ENCODE data around the gene HNRNPLL.

Gene HNRNPLL

DNA sequence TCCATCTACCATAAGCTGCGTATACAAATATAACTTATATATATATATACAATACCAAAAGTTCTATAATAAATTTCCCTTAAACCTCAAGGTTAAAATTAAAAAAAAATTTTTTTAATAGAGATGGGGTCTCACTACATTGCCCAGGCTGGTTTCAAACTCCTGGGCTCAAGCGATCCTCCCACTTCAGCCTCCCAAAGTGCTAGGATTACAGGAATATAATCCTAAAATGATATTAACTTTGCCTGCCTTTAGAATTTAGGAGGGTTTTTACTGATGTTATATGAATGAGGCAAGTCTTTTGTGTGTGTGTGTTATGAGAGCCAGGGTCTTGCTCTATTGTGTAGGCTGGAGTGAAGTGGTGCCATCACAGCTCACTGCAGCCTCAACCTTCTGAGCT lies 49.2 kb downstream of the HNRNPLL start:
- no peak overlapping the region for H3K4me3 ChIP-seq (ENCODE audit: low read depth, low read length)
- TF ChIP-seq POLR2A (IDR thresholded peaks at IDR 0.05; ENCODE audit: extremely low read depth, insufficient read length), result no peak
- no peak for TF ChIP-seq MYC (IDR thresholded peaks at IDR 0.05; ENCODE audit: low read depth, low read length)
- TF ChIP-seq MAX (IDR thresholded peaks at IDR 0.05; ENCODE audit: low read depth, low read length), result no peak
- TF ChIP-seq, protein P1, sequence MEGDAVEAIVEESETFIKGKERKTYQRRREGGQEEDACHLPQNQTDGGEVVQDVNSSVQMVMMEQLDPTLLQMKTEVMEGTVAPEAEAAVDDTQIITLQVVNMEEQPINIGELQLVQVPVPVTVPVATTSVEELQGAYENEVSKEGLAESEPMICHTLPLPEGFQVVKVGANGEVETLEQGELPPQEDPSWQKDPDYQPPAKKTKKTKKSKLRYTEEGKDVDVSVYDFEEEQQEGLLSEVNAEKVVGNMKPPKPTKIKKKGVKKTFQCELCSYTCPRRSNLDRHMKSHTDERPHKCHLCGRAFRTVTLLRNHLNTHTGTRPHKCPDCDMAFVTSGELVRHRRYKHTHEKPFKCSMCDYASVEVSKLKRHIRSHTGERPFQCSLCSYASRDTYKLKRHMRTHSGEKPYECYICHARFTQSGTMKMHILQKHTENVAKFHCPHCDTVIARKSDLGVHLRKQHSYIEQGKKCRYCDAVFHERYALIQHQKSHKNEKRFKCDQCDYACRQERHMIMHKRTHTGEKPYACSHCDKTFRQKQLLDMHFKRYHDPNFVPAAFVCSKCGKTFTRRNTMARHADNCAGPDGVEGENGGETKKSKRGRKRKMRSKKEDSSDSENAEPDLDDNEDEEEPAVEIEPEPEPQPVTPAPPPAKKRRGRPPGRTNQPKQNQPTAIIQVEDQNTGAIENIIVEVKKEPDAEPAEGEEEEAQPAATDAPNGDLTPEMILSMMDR (IDR thresholded peaks at IDR 0.05; ENCODE audit: low read depth, low read length), result no peak
- DNase-seq (ENCODE audit: low read depth), result no peak

DNA sequence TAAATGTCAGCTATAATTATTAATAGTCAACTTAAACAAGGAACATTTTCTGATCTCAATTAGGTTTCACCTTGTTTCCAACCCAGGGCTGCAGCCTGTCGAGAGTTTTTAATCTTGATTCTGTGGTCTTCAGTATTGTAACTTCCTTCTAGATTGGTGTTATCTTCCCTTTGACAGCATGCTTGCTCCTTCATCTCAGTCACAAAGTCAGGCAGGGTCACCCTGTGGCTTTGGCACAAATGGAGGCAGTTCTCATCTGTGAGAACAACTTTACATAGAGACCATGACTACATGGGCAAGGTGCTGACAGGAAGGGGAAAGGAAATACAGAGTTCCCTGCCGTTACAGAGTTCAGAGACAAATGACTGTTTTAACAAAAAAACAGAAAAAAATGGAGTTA lies 50.5 kb downstream of the HNRNPLL start:
- H3K4me3 ChIP-seq (ENCODE audit: low read depth, low read length), result no peak overlapping the region
- 0 out of 2 replicates have a peak, but pooled peaks have one; percentile 29 for TF ChIP-seq MAX (IDR thresholded peaks at IDR 0.05; ENCODE audit: low read depth, low read length)
- TF ChIP-seq, protein P1 (IDR thresholded peaks at IDR 0.05; ENCODE audit: low read depth, low read length), result no peak
- DNase-seq (ENCODE audit: low read depth), result peak; percentile 27

- TF ChIP-seq, protein P1 (IDR thresholded peaks at IDR 0.05; ENCODE audit: low read depth, low read length), result no peak
- TF ChIP-seq POLR2A (IDR thresholded peaks at IDR 0.05; ENCODE audit: extremely low read depth, insufficient read length) (no peak), MYC (IDR thresholded peaks at IDR 0.05; ENCODE audit: low read depth, low read length) (no peak), MAX (IDR thresholded peaks at IDR 0.05; ENCODE audit: low read depth, low read length) (no peak)
- DNase-seq (ENCODE audit: low read depth), result no peak
- no peak overlapping the region for H3K4me3 ChIP-seq (ENCODE audit: low read depth, low read length)
Measured at GRCh38 chr2:38551746-38552145, 51.0 kb downstream of the HNRNPLL start.

DNA sequence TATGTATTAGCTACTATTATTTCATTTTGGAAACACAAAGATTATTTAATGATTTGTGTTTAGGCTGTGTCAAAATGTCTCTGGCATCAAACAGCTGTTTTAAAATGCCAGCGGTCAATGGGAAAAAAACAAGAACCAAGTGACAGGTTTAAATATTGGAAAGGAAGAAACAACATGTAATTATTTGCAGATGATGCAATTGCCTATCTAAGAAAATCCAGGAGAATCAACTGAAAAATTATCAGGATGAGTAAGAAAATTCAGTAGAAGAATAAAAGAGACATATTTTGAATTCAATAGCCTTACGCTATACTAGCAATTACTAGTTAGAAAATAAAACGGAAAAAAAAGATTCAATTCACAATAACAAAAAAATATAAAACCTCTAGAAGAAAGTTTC lies 51.6 kb downstream of the HNRNPLL start:
- TF ChIP-seq POLR2A (IDR thresholded peaks at IDR 0.05; ENCODE audit: extremely low read depth, insufficient read length) (no peak), MYC (IDR thresholded peaks at IDR 0.05; ENCODE audit: low read depth, low read length) (no peak), MAX (IDR thresholded peaks at IDR 0.05; ENCODE audit: low read depth, low read length) (no peak)
- TF ChIP-seq, protein P1 (IDR thresholded peaks at IDR 0.05; ENCODE audit: low read depth, low read length), result no peak

GRCh38 chr2:38549851-38550250 lies 52.9 kb downstream of the HNRNPLL start:
- no peak overlapping the region for H3K4me3 ChIP-seq (ENCODE audit: low read depth, low read length)
- TF ChIP-seq POLR2A (IDR thresholded peaks at IDR 0.05; ENCODE audit: extremely low read depth, insufficient read length) (no peak), MAX (IDR thresholded peaks at IDR 0.05; ENCODE audit: low read depth, low read length) (no peak), MYC (IDR thresholded peaks at IDR 0.05; ENCODE audit: low read depth, low read length) (no peak)
- TF ChIP-seq, protein P1 (IDR thresholded peaks at IDR 0.05; ENCODE audit: low read depth, low read length), result no peak
- DNase-seq (ENCODE audit: low read depth), result no peak

More for the DNA sequence above, 51.6 kb downstream of the HNRNPLL start:
- H3K4me3 ChIP-seq (ENCODE audit: low read depth, low read length), result no peak overlapping the region
- no peak for DNase-seq (ENCODE audit: low read depth)

Measured in NB4 (cell line).